Retinal pigment epithelial cell (primary cell): ENCODE data around the gene SUN3.

ENCODE experiments used
- DNase-seq: peaks from one replicate; pipeline ENCODE4 v3.0.0-alpha.2; 2010; ENCODE audit warnings: low read depth
- H3K4me3 ChIP-seq: 2 replicates; pipeline ENCODE4 v1.5.1; 2011; ENCODE audit warnings: mild to moderate bottlenecking, low read length, control low read depth, moderate library complexity
- CTCF ChIP-seq: conservative IDR thresholded peaks from 2 replicates; pipeline ENCODE4 v1.5.1; 2011; ENCODE audit warnings: low read depth, low read length, control low read depth, inconsistent platforms

SUN3 gene

GRCh38 chr7:47967123-47967522 is 61.8 kb downstream of the SUN3 start:
- no peak for TF ChIP-seq CTCF
- no peak for DNase-seq
- H3K4me3 ChIP-seq: no peak overlapping the region

GRCh38 chr7:47965456-47965855 is 63.5 kb downstream of the SUN3 start:
- DNase-seq: no peak
- TF ChIP-seq CTCF: no peak
- H3K4me3 ChIP-seq: no peak overlapping the region

DNA sequence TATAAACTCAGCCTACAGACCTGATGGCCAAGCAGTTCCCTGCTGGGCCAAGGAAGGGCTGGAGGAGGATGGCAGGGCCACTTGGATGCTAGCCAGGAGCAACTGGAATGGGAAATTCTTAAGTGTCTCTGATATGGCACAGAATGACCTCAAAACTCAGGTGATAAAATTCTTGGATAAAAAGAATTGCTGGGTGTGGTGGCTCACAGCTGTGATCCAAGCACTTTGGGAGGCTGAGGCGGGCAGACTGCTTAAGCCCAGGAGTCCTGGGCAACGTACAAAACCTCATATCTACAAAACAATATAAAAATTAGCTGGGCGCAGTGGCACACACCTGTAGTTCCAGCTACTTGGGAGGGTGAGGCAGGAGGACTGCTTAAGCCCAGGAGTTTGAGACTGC is 66.6 kb downstream of the SUN3 start:
- H3K4me3 ChIP-seq: no peak overlapping the region
- no peak for DNase-seq
- no peak for TF ChIP-seq CTCF

GRCh38 chr7:47957156-47957555 is 71.8 kb downstream of the SUN3 start:
- H3K4me3 ChIP-seq: no peak overlapping the region
- DNase-seq: no peak
- TF ChIP-seq CTCF: no peak

GRCh38 chr7:47956220-47956619 is 72.7 kb downstream of the SUN3 start:
- TF ChIP-seq CTCF: no peak
- H3K4me3 ChIP-seq: no peak overlapping the region
- no peak for DNase-seq

DNA sequence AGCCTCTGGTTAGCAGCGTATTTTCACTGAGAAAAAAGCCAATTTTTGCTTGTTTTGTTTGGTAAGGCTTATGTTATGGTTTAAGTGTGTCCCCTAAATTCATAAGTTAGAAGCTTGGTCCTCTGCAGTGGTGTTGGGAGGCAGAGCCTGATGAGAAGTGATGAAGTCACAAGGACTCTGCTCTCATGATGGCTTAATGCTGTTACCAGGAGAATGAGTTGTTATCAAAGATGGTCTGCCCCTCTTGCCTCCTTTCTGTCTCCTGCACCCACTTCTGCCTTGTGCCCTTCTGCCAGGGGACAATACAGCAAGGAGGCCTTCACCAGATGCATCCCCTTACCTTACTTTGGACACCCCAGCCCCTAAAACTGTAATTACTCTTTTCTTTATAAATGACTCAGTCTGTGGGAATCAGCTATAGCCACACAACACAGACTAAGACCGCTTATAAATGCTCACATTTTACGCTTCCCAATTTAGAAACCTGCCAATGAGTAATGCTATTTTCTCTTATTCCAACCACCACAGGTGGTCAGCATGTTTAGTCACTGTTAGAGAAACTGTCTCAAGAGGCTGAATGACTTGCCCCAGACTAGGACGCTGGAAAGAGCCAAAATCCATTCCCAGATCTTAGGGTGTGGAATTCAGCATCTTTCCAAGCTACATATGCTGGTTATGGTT is 74.5 kb downstream of the SUN3 start:
- no peak for TF ChIP-seq CTCF
- no peak overlapping the region for H3K4me3 ChIP-seq
- DNase-seq: no peak

DNA sequence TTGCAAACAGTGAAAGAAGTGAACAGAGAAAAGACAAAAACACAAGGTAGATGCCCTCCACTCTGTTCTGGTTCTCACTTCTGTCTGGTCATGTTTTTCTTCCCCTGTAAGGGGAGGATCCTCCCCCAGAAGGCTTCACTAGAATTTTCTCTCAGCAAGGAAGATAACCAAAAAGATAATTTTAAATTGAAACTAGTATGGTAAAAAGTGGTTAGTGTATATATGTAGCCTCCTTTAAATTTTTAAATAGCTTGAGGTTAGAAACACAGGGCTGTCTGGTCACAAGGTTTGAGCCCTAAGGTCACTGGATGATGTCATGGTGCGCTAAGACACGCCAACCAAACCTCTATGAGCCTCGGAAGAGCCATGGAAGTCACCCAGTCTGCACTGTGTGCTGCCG is 75.1 kb downstream of the SUN3 start:
- no peak for DNase-seq
- H3K4me3 ChIP-seq: no peak overlapping the region
- TF ChIP-seq CTCF: no peak
